ENCODE data around the gene TMCC3. TPM values are rescaled to one million over a fixed set of nuclear protein-coding genes. Genes with fewer than 3 reads are reported as not detected.
A peak's percentile ranks its signal among the peaks of the same experiment; 100 is the strongest.

Gene TMCC3
- total RNA-seq, 1 donor from 2014 or later, result 24.2 TPM

- no peak overlapping the region for H3K4me3 Mint-ChIP-seq
- ATAC-seq (ENCODE audit: low read depth) (no peak), DNase-seq (no peak)
- TF ChIP-seq CTCF (IDR thresholded peaks at IDR 0.05), result no peak
- ChIA-PET POLR2A (interaction anchor here (1.1 kb wide), 1 partner anchor 174 kb away, joined by 3 read pairs; no protein-coding TSS in a partner anchor), CTCF (interaction anchor here (1.1 kb wide), 1 partner anchor 232 kb away, joined by 4 read pairs; no protein-coding TSS in a partner anchor)
- H3K36me3 Mint-ChIP-seq (ENCODE audit: low read depth), result peaks cover 7% of the 10 kb centered on the region
- H3K27ac Mint-ChIP-seq, result no peak overlapping the region
- no peaks in the 10 kb centered on the region for H3K9me3 Mint-ChIP-seq
- H3K27me3 Mint-ChIP-seq, result no peaks in the 10 kb centered on the region
- intact Hi-C loops (cut with micrococcal nuclease), result loop anchor here (1.0 to 10.0 kb wide), 3 partner anchors 19 to 509 kb away; no protein-coding TSS in a partner anchor
- H3K4me1 Mint-ChIP-seq, result peaks cover 36% of the 10 kb centered on the region
Measured at GRCh38 chr12:94643606-94644005, 6.8 kb downstream of the TMCC3 start.

DNA sequence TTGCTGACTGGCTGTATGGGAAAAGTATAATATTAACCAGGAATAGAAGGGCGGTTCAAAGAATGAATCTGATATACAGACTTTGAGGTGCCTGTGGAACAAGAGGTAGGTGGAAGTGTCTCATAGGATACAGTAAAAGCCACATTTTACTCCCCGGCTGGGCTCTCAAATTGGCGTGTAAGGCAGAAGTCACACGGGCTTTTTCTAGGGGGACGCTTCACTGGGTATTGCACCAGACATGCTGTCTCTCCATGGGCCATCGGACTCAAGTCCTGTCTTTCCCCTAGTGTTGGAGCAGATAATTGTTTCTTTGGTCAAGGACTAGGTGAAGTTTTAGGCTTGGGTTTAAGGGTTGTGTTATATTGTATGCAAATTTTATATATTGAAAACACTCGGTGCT, 9.1 kb downstream of the TMCC3 start:
- ChIA-PET CTCF (no interaction called here), POLR2A (no interaction called here)
- no peak overlapping the region for H3K27ac Mint-ChIP-seq
- no peaks in the 10 kb centered on the region for H3K9me3 Mint-ChIP-seq
- no peak for ATAC-seq (ENCODE audit: low read depth)
- H3K36me3 Mint-ChIP-seq (ENCODE audit: low read depth), result peaks cover 11% of the 10 kb centered on the region
- no peaks in the 10 kb centered on the region for H3K27me3 Mint-ChIP-seq
- H3K4me1 Mint-ChIP-seq, result peaks cover 34% of the 10 kb centered on the region
- intact Hi-C loops (cut with micrococcal nuclease), result loop anchor here (10.0 kb wide), 1 partner anchor 506 kb away; no protein-coding TSS in a partner anchor
- DNase-seq, result no peak
- H3K4me3 Mint-ChIP-seq, result no peak overlapping the region
- no peak for TF ChIP-seq CTCF (IDR thresholded peaks at IDR 0.05)

GRCh38 chr12:94640134-94640928, 10.0 kb downstream of the TMCC3 start:
- intact Hi-C loops (cut with micrococcal nuclease), result loop anchor here (10.0 kb wide), 1 partner anchor 506 kb away; no protein-coding TSS in a partner anchor
- ChIA-PET CTCF (no interaction called here), POLR2A (no interaction called here)
- peak; percentile 30 for ATAC-seq (ENCODE audit: low read depth)
- Mint-ChIP-seq H3K27ac (peak overlapping the region; percentile 47), H3K4me3 (no peak overlapping the region), H3K27me3 (no peaks in the 10 kb centered on the region), H3K4me1 (peaks cover 31% of the 10 kb centered on the region), H3K36me3 (ENCODE audit: low read depth) (peaks cover 11% of the 10 kb centered on the region), H3K9me3 (no peaks in the 10 kb centered on the region)
- no peak for TF ChIP-seq CTCF (IDR thresholded peaks at IDR 0.05)
- no peak for DNase-seq

- no peak overlapping the region for H3K4me3 Mint-ChIP-seq
- H3K36me3 Mint-ChIP-seq (ENCODE audit: low read depth), result peaks cover 11% of the 10 kb centered on the region
- intact Hi-C loops (cut with micrococcal nuclease), result no loop called here
- DNase-seq, result no peak
- no peaks in the 10 kb centered on the region for H3K27me3 Mint-ChIP-seq
- no peak for TF ChIP-seq CTCF (IDR thresholded peaks at IDR 0.05)
- CTCF ChIA-PET, result no interaction called here
- no peak for ATAC-seq (ENCODE audit: low read depth)
- no peak overlapping the region for H3K27ac Mint-ChIP-seq
- peaks cover 14% of the 10 kb centered on the region for H3K4me1 Mint-ChIP-seq
- no peaks in the 10 kb centered on the region for H3K9me3 Mint-ChIP-seq
- POLR2A ChIA-PET, result interaction anchor here (0.5 kb wide), 1 partner anchor 63 kb away, joined by 3 read pairs; no protein-coding TSS in a partner anchor
Measured at GRCh38 chr12:94638521-94638920, 11.8 kb downstream of the TMCC3 start.

DNA sequence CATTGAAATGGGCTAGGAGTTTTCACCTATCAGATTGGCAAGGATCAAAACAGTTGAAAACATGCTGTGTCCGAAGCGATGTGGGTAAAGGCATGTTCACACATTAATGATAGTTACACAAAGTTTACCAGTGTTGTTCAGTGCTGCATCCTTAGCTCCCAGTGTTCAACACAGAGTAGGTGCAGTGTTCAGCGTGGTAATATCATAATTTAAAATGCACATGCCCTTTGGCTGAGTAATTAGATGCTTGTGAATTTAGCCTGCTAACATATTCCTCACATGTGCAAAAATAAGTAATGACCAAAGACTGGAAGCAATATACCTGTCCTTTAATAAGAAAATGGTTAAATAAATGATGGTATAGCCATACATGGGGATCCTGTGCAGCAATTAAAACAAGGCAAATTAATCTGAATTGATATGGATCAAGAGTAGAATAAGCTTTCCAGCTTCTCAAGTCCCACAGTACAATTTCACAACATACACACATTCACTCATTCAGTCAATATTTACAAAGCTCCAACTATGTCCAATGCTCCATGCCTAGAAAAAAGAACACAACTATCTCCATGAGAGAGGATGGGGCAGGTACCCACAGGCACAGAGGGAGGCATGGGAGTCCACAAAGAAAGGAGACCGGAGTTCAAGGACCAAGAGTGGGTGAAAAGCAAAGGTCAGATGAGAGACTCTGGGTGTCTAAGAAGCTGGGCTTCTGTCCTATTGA, 12.8 kb downstream of the TMCC3 start:
- Mint-ChIP-seq H3K4me3 (no peak overlapping the region), H3K9me3 (no peaks in the 10 kb centered on the region), H3K27ac (no peak overlapping the region), H3K36me3 (ENCODE audit: low read depth) (peaks cover 12% of the 10 kb centered on the region), H3K4me1 (peaks cover 10% of the 10 kb centered on the region), H3K27me3 (no peaks in the 10 kb centered on the region)
- no peak for TF ChIP-seq CTCF (IDR thresholded peaks at IDR 0.05)
- POLR2A ChIA-PET, result no interaction called here
- DNase-seq, result no peak
- intact Hi-C loops (cut with micrococcal nuclease), result no loop called here
- ATAC-seq (ENCODE audit: low read depth), result no peak
- CTCF ChIA-PET, result interaction anchor here (1.3 kb wide), 1 partner anchor 34 kb away, joined by 3 read pairs; no protein-coding TSS in a partner anchor
